ENCODE measurements around the gene GATC.
A peak's percentile ranks its signal among the peaks of the same experiment; 100 is the strongest.

GATC gene

GRCh38 chr12:120437735-120438494 lies 8.3 kb upstream of the GATC start, which contains the start of gene COX6A1:
TSS of gene COX6A1 (plus strand) at chr12:120438113. CDS start at chr12:120438127, 14 bp downstream.
- no peak within 1 kb of the TSS for H2AK5ac ChIP-seq (ENCODE audit: low read depth, low read length)
- H2BK120ac ChIP-seq (ENCODE audit: low read depth, low read length): no peak within 1 kb of the TSS
- H3K27ac ChIP-seq (replicated peaks; ENCODE audit: low read length): peak within 1 kb of the TSS; percentile 68

GRCh38 chr12:120438495-120439198 lies 7.6 kb upstream of the GATC start:
- H3K23ac ChIP-seq (ENCODE audit: low read depth, low read length, poor library complexity): peak overlapping the region; percentile 93
- no peak overlapping the region for H3K4ac ChIP-seq (ENCODE audit: low read length)
- peak overlapping the region; percentile 79 to 94 for H3K4me3 ChIP-seq (ENCODE audit: low read length in 2 of 2)
- H4K8ac ChIP-seq (ENCODE audit: low read depth, low read length): no peak overlapping the region
- WGBS, 2 donors (ENCODE audit: extremely low coverage in 2 of 2, insufficient read length in 2 of 2, insufficient replicate concordance in 1 of 2): no CpG with 5 or more reads among the region's 17 CpGs
- peak overlapping the region; percentile 69 for H3K4me2 ChIP-seq (ENCODE audit: insufficient read depth, low read length, poor library complexity, severe bottlenecking)
- no peak overlapping the region for H3K14ac ChIP-seq (ENCODE audit: low read length)
- H3K27me3 ChIP-seq (ENCODE audit: control insufficient read depth in 3 of 3, insufficient read depth in 3 of 3, low read depth in 1 of 3, low read length in 3 of 3): no peaks in the 10 kb centered on the region
- no peak overlapping the region for H2BK5ac ChIP-seq (ENCODE audit: low read length)
- H4K91ac ChIP-seq (ENCODE audit: low read depth, low read length, poor library complexity): no peak overlapping the region
- H3K79me1 ChIP-seq (ENCODE audit: low read depth, low read length): peaks cover 9% of the 10 kb centered on the region
- H2AFZ ChIP-seq (ENCODE audit: low read length): peak overlapping the region; percentile 93
- no peak overlapping the region for H2AK5ac ChIP-seq (ENCODE audit: low read depth, low read length)
- no peak overlapping the region for H2BK120ac ChIP-seq (ENCODE audit: low read depth, low read length)
- H3K36me3 ChIP-seq (replicated peaks in 1 of 2; ENCODE audit: control insufficient read depth in 2 of 2, insufficient read depth in 2 of 2, low read length in 2 of 2): peaks cover 7 to 43% of the 10 kb centered on the region in 2 donors
- peaks cover 0 to 1% of the 10 kb centered on the region in 2 donors for H3K9me3 ChIP-seq (replicated peaks in 1 of 2; ENCODE audit: control insufficient read depth in 2 of 2, insufficient read depth in 1 of 2, low read depth in 1 of 2, low read length in 2 of 2)
- no peak for DNase-seq (ENCODE audit: low spot score)
- H2BK12ac ChIP-seq (ENCODE audit: low read length): no peak overlapping the region
- no peak overlapping the region for H3K27ac ChIP-seq (replicated peaks; ENCODE audit: low read length)
- peaks cover 6 to 8% of the 10 kb centered on the region in 2 donors for H3K4me1 ChIP-seq (ENCODE audit: control insufficient read depth in 2 of 2, insufficient read depth in 1 of 2, low read depth in 1 of 2, low read length in 2 of 2)
- no peak overlapping the region for H2BK15ac ChIP-seq (ENCODE audit: low read length)
- H3K18ac ChIP-seq (ENCODE audit: low read length): no peak overlapping the region
- peak overlapping the region; percentile 96 for H3K9ac ChIP-seq (ENCODE audit: low read depth, low read length, poor library complexity)

More at GRCh38 chr12:120437735-120438494, 8.3 kb upstream of the GATC start, which contains the start of gene COX6A1:
- WGBS, 2 donors (ENCODE audit: extremely low coverage in 2 of 2, insufficient read length in 2 of 2, insufficient replicate concordance in 1 of 2): no CpG with 5 or more reads among the region's 59 CpGs
- H3K9ac ChIP-seq (ENCODE audit: low read depth, low read length, poor library complexity): peak within 1 kb of the TSS; percentile 96
- peak within 1 kb of the TSS; percentile 96 for H3K18ac ChIP-seq (ENCODE audit: low read length)
- H3K79me1 ChIP-seq (ENCODE audit: low read depth, low read length): peaks cover 9% of the 10 kb centered on the region
- peak within 1 kb of the TSS; percentile 93 for H2AFZ ChIP-seq (ENCODE audit: low read length)
- H2BK5ac ChIP-seq (ENCODE audit: low read length): peak within 1 kb of the TSS; percentile 90
- H3K27me3 ChIP-seq (ENCODE audit: control insufficient read depth in 3 of 3, insufficient read depth in 3 of 3, low read depth in 1 of 3, low read length in 3 of 3): no peaks in the 10 kb centered on the region
- H2BK15ac ChIP-seq (ENCODE audit: low read length): no peak within 1 kb of the TSS
- H3K23ac ChIP-seq (ENCODE audit: low read depth, low read length, poor library complexity): peak within 1 kb of the TSS; percentile 93
- peak; percentile 95 for DNase-seq (ENCODE audit: low spot score)
- no peak within 1 kb of the TSS for H4K91ac ChIP-seq (ENCODE audit: low read depth, low read length, poor library complexity)
- H3K4me3 ChIP-seq (ENCODE audit: low read length in 2 of 2): peak within 1 kb of the TSS; percentile 79 to 94
- H3K4me2 ChIP-seq (ENCODE audit: insufficient read depth, low read length, poor library complexity, severe bottlenecking): peak within 1 kb of the TSS; percentile 71
- H3K4me1 ChIP-seq (ENCODE audit: control insufficient read depth in 2 of 2, insufficient read depth in 1 of 2, low read depth in 1 of 2, low read length in 2 of 2): peaks cover 6 to 8% of the 10 kb centered on the region in 2 donors
- H2BK12ac ChIP-seq (ENCODE audit: low read length): no peak within 1 kb of the TSS
- H3K14ac ChIP-seq (ENCODE audit: low read length): no peak within 1 kb of the TSS
- H3K36me3 ChIP-seq (replicated peaks in 1 of 2; ENCODE audit: control insufficient read depth in 2 of 2, insufficient read depth in 2 of 2, low read length in 2 of 2): peaks cover 6 to 36% of the 10 kb centered on the region in 2 donors
- H4K8ac ChIP-seq (ENCODE audit: low read depth, low read length): no peak within 1 kb of the TSS
- no peak within 1 kb of the TSS for H3K4ac ChIP-seq (ENCODE audit: low read length)
- H3K9me3 ChIP-seq (replicated peaks in 1 of 2; ENCODE audit: control insufficient read depth in 2 of 2, insufficient read depth in 1 of 2, low read depth in 1 of 2, low read length in 2 of 2): peaks cover 0 to 1% of the 10 kb centered on the region in 2 donors

DNA sequence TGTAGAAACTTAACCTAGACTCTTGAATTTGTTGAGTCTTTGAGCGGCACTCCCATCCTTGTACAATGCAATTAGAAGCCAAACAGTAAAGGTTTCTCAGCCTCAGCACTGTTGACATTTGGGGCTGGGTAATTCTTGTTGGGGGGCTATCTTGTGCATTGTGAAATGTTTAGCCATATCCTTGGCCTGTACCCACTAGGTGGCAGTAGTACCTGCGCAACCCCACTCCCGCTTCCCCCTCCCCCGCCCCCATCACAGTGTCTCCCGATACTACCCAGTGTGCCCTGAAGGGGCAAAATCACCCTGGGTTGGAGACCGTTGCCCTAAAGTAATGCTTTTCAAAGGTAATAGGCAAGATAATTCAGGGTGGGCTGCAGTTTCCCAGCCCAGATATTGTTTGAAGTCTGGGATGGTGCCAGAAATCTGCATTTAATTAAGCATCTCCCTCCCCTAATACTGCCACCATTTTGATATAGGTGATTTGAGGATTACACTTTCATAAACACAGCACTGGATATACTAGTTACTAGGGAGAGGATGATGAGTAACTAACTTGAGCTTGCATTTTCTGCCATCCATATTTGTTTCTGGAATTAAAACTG lies 6.5 kb upstream of the GATC start:
- no peaks in the 10 kb centered on the region for H3K27me3 ChIP-seq (ENCODE audit: control insufficient read depth in 3 of 3, insufficient read depth in 3 of 3, low read depth in 1 of 3, low read length in 3 of 3)
- no peak overlapping the region for H3K27ac ChIP-seq (replicated peaks; ENCODE audit: low read length)
- no peak overlapping the region for H2AK5ac ChIP-seq (ENCODE audit: low read depth, low read length)
- no peak overlapping the region for H3K18ac ChIP-seq (ENCODE audit: low read length)
- peaks cover 0 to 1% of the 10 kb centered on the region in 2 donors for H3K9me3 ChIP-seq (replicated peaks in 1 of 2; ENCODE audit: control insufficient read depth in 2 of 2, insufficient read depth in 1 of 2, low read depth in 1 of 2, low read length in 2 of 2)
- no peak overlapping the region for H3K4me3 ChIP-seq (ENCODE audit: low read length in 2 of 2)
- H2BK15ac ChIP-seq (ENCODE audit: low read length): no peak overlapping the region
- DNase-seq (ENCODE audit: low spot score): peak; percentile 59
- peaks cover 6 to 9% of the 10 kb centered on the region in 2 donors for H3K4me1 ChIP-seq (ENCODE audit: control insufficient read depth in 2 of 2, insufficient read depth in 1 of 2, low read depth in 1 of 2, low read length in 2 of 2)
- no peak overlapping the region for H4K8ac ChIP-seq (ENCODE audit: low read depth, low read length)
- H3K14ac ChIP-seq (ENCODE audit: low read length): no peak overlapping the region
- H2BK120ac ChIP-seq (ENCODE audit: low read depth, low read length): no peak overlapping the region
- WGBS, 2 donors (ENCODE audit: extremely low coverage in 2 of 2, insufficient read length in 2 of 2, insufficient replicate concordance in 1 of 2): no CpG with 5 or more reads among the region's 6 CpGs
- H3K36me3 ChIP-seq (replicated peaks in 1 of 2; ENCODE audit: control insufficient read depth in 2 of 2, insufficient read depth in 2 of 2, low read length in 2 of 2): peaks cover 13 to 54% of the 10 kb centered on the region in 2 donors
- H2BK5ac ChIP-seq (ENCODE audit: low read length): no peak overlapping the region
- H3K4ac ChIP-seq (ENCODE audit: low read length): no peak overlapping the region
- H2AFZ ChIP-seq (ENCODE audit: low read length): no peak overlapping the region
- H2BK12ac ChIP-seq (ENCODE audit: low read length): no peak overlapping the region
- no peak overlapping the region for H3K23ac ChIP-seq (ENCODE audit: low read depth, low read length, poor library complexity)
- H4K91ac ChIP-seq (ENCODE audit: low read depth, low read length, poor library complexity): no peak overlapping the region
- H3K9ac ChIP-seq (ENCODE audit: low read depth, low read length, poor library complexity): no peak overlapping the region
- no peak overlapping the region for H3K4me2 ChIP-seq (ENCODE audit: insufficient read depth, low read length, poor library complexity, severe bottlenecking)
- peaks cover 9% of the 10 kb centered on the region for H3K79me1 ChIP-seq (ENCODE audit: low read depth, low read length)
